ENCODE data around the gene HES4. TPM values are rescaled to one million over a fixed set of nuclear protein-coding genes. Genes with fewer than 3 reads are reported as not detected.
A peak's percentile ranks its signal among the peaks of the same experiment; 100 is the strongest.

Gene HES4
- total and polyA plus RNA-seq, 2 of the 13 experiments (the other 11 are each of a cell fraction or from before 2014, with no cell fraction given): 8.8 to 10.6 TPM

- no peak for TF ChIP-seq STAT6 (CRISPR knock-in tag; IDR thresholded peaks at IDR 0.05; ENCODE audit: borderline replicate concordance)
- TF ChIP-seq THAP8 (CRISPR knock-in tag; IDR thresholded peaks at IDR 0.05; ENCODE audit: borderline replicate concordance): no peak
- TF ChIP-seq NFKB2 (CRISPR knock-in tag; IDR thresholded peaks at IDR 0.05; ENCODE audit: borderline replicate concordance): no peak
- no peak for TF ChIP-seq ZNF281 (CRISPR knock-in tag; IDR thresholded peaks at IDR 0.05; ENCODE audit: borderline replicate concordance)
- TF ChIP-seq HBP1 (CRISPR knock-in tag; IDR thresholded peaks at IDR 0.05; ENCODE audit: low read depth): no peak
- TF ChIP-seq HIC2 (CRISPR knock-in tag; IDR thresholded peaks at IDR 0.05; ENCODE audit: low read depth): peak; percentile 65; the same call in 1 of the 2 replicates
- no peak for TF ChIP-seq MLLT10 (CRISPR knock-in tag; IDR thresholded peaks at IDR 0.05)
- TF ChIP-seq ZNF609 (CRISPR knock-in tag; IDR thresholded peaks at IDR 0.05; ENCODE audit: borderline replicate concordance): peak; percentile 36; the same call in 1 of the 2 replicates
- TF ChIP-seq E2F5 (CRISPR knock-in tag; conservative IDR thresholded peaks at IDR 0.05): no peak
Observed at GRCh38 chr1:980602-981395, 19.1 kb downstream of the HES4 start (continued).

Measured in HepG2 (cell line).